ENCODE results near the gene TXNDC8. TPM values are rescaled to one million over a fixed set of nuclear protein-coding genes. Genes with fewer than 3 reads are reported as not detected.

Gene TXNDC8
- total RNA-seq, 1 donor from 2014 or later, result not detected

GRCh38 chr9:110328763-110329162, 8.9 kb downstream of the TXNDC8 start:
- no peaks in the 10 kb centered on the region for H4K20me1 ChIP-seq (ENCODE audit: insufficient read depth, low read length)
- H3K9me3 ChIP-seq (ENCODE audit: insufficient read depth, low read depth, low read length), result no peaks in the 10 kb centered on the region
- DNase-seq (ENCODE audit: low read depth), result no peak
- no peaks in the 10 kb centered on the region for H3K36me3 ChIP-seq (ENCODE audit: insufficient read depth, low read length)
- no peak overlapping the region for H3K4me2 ChIP-seq (ENCODE audit: low read length)
- no peak overlapping the region for H3K9ac ChIP-seq (ENCODE audit: low read length)
- no peaks in the 10 kb centered on the region for H3K4me1 Mint-ChIP-seq (ENCODE audit: low read depth, unreplicated experiment)
- H2AFZ ChIP-seq (ENCODE audit: low read depth, low read length), result no peak overlapping the region
- H3K79me2 ChIP-seq (ENCODE audit: insufficient read depth, low read length), result no peaks in the 10 kb centered on the region
- no peak overlapping the region for H3K4me3 Mint-ChIP-seq (ENCODE audit: unreplicated experiment)
- H3K36me3 Mint-ChIP-seq (ENCODE audit: low read depth, unreplicated experiment), result no peaks in the 10 kb centered on the region
- peaks cover 2% of the 10 kb centered on the region for H3K27me3 Mint-ChIP-seq (ENCODE audit: low read depth, unreplicated experiment)
- H3K27me3 ChIP-seq (ENCODE audit: insufficient read depth, low read length), result no peaks in the 10 kb centered on the region
- no peaks in the 10 kb centered on the region for H3K4me1 ChIP-seq (ENCODE audit: insufficient read depth, low read length)
- H3K4me3 ChIP-seq (ENCODE audit: insufficient read depth, low read depth, low read length), result no peak overlapping the region
- TF ChIP-seq, protein P1, sequence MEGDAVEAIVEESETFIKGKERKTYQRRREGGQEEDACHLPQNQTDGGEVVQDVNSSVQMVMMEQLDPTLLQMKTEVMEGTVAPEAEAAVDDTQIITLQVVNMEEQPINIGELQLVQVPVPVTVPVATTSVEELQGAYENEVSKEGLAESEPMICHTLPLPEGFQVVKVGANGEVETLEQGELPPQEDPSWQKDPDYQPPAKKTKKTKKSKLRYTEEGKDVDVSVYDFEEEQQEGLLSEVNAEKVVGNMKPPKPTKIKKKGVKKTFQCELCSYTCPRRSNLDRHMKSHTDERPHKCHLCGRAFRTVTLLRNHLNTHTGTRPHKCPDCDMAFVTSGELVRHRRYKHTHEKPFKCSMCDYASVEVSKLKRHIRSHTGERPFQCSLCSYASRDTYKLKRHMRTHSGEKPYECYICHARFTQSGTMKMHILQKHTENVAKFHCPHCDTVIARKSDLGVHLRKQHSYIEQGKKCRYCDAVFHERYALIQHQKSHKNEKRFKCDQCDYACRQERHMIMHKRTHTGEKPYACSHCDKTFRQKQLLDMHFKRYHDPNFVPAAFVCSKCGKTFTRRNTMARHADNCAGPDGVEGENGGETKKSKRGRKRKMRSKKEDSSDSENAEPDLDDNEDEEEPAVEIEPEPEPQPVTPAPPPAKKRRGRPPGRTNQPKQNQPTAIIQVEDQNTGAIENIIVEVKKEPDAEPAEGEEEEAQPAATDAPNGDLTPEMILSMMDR (IDR thresholded peaks at IDR 0.05; ENCODE audit: insufficient read depth, low read depth, low read length), result no peak
- no peak for TF ChIP-seq EZH2 (IDR thresholded peaks at IDR 0.05; ENCODE audit: insufficient read depth, low read length)
- no peak for FAIRE-seq
- no peak overlapping the region for H3K27ac Mint-ChIP-seq (ENCODE audit: unreplicated experiment)
- H3K27ac ChIP-seq (ENCODE audit: low read depth, low read length), result no peak overlapping the region
- H3K9me3 Mint-ChIP-seq (ENCODE audit: unreplicated experiment), result no peaks in the 10 kb centered on the region

DNA sequence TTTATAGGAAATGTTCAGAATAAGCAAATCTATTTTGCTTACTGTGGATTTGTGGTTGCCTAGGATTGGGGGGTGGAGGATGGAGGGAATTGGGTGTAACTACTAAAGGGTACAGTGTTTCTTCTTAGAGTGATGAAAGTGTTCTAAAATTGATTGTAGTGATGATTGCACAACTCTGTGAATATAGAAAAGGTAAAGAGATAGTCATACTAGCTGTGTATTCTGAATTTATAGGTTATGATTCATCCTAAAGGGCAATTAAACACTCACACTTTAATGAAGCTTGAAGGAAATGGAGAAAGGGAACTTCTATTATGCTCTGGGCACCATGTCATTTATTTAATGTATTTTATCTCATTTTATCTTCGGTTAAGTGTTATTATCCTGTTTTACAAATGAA, 9.9 kb downstream of the TXNDC8 start:
- H3K9me3 ChIP-seq (ENCODE audit: insufficient read depth, low read depth, low read length), result no peaks in the 10 kb centered on the region
- Mint-ChIP-seq H3K4me3 (ENCODE audit: unreplicated experiment) (no peak overlapping the region), H3K4me1 (ENCODE audit: low read depth, unreplicated experiment) (no peaks in the 10 kb centered on the region), H3K36me3 (ENCODE audit: low read depth, unreplicated experiment) (no peaks in the 10 kb centered on the region), H3K9me3 (ENCODE audit: unreplicated experiment) (peaks cover 2% of the 10 kb centered on the region), H3K27ac (ENCODE audit: unreplicated experiment) (no peak overlapping the region), H3K27me3 (ENCODE audit: low read depth, unreplicated experiment) (peaks cover 2% of the 10 kb centered on the region)
- no peaks in the 10 kb centered on the region for H3K27me3 ChIP-seq (ENCODE audit: insufficient read depth, low read length)
- no peak overlapping the region for H2AFZ ChIP-seq (ENCODE audit: low read depth, low read length)
- no peak overlapping the region for H3K9ac ChIP-seq (ENCODE audit: low read length)
- no peak overlapping the region for H3K4me3 ChIP-seq (ENCODE audit: insufficient read depth, low read depth, low read length)
- no peak for FAIRE-seq
- TF ChIP-seq EZH2 (IDR thresholded peaks at IDR 0.05; ENCODE audit: insufficient read depth, low read length), result no peak
- TF ChIP-seq, protein P1 (IDR thresholded peaks at IDR 0.05; ENCODE audit: insufficient read depth, low read depth, low read length), result no peak
- H3K79me2 ChIP-seq (ENCODE audit: insufficient read depth, low read length), result no peaks in the 10 kb centered on the region
- H4K20me1 ChIP-seq (ENCODE audit: insufficient read depth, low read length), result no peaks in the 10 kb centered on the region
- H3K27ac ChIP-seq (ENCODE audit: low read depth, low read length), result no peak overlapping the region
- no peak for DNase-seq (ENCODE audit: low read depth)
- no peaks in the 10 kb centered on the region for H3K4me1 ChIP-seq (ENCODE audit: insufficient read depth, low read length)
- no peaks in the 10 kb centered on the region for H3K36me3 ChIP-seq (ENCODE audit: insufficient read depth, low read length)
- H3K4me2 ChIP-seq (ENCODE audit: low read length), result no peak overlapping the region

- H4K20me1 ChIP-seq (ENCODE audit: insufficient read depth, low read length), result no peaks in the 10 kb centered on the region
- H3K27ac ChIP-seq (ENCODE audit: low read depth, low read length), result no peak overlapping the region
- no peaks in the 10 kb centered on the region for H3K79me2 ChIP-seq (ENCODE audit: insufficient read depth, low read length)
- no peaks in the 10 kb centered on the region for H3K4me1 ChIP-seq (ENCODE audit: insufficient read depth, low read length)
- H3K36me3 ChIP-seq (ENCODE audit: insufficient read depth, low read length), result no peaks in the 10 kb centered on the region
- Mint-ChIP-seq H3K27me3 (ENCODE audit: low read depth, unreplicated experiment) (peaks cover 4% of the 10 kb centered on the region), H3K9me3 (ENCODE audit: unreplicated experiment) (peaks cover 2% of the 10 kb centered on the region), H3K27ac (ENCODE audit: unreplicated experiment) (no peak overlapping the region), H3K4me1 (ENCODE audit: low read depth, unreplicated experiment) (no peaks in the 10 kb centered on the region), H3K36me3 (ENCODE audit: low read depth, unreplicated experiment) (no peaks in the 10 kb centered on the region), H3K4me3 (ENCODE audit: unreplicated experiment) (no peak overlapping the region)
- H3K9ac ChIP-seq (ENCODE audit: low read length), result no peak overlapping the region
- no peak for DNase-seq (ENCODE audit: low read depth)
- no peaks in the 10 kb centered on the region for H3K27me3 ChIP-seq (ENCODE audit: insufficient read depth, low read length)
- FAIRE-seq, result no peak
- H3K4me2 ChIP-seq (ENCODE audit: low read length), result no peak overlapping the region
- no peak overlapping the region for H3K4me3 ChIP-seq (ENCODE audit: insufficient read depth, low read depth, low read length)
- TF ChIP-seq, protein P1 (IDR thresholded peaks at IDR 0.05; ENCODE audit: insufficient read depth, low read depth, low read length), result no peak
- no peak for TF ChIP-seq EZH2 (IDR thresholded peaks at IDR 0.05; ENCODE audit: insufficient read depth, low read length)
- no peak overlapping the region for H2AFZ ChIP-seq (ENCODE audit: low read depth, low read length)
- H3K9me3 ChIP-seq (ENCODE audit: insufficient read depth, low read depth, low read length), result no peaks in the 10 kb centered on the region
These were observed 13.8 kb downstream of the TXNDC8 start for GRCh38 chr9:110323818-110324217.
